GM18526 (cell line): ENCODE data around the gene SYP.

ENCODE experiments used
- POLR2A ChIP-seq: IDR thresholded peaks from 3 replicates; pipeline ENCODE4 v1.6.1; 2011; ENCODE audit not compliant: insufficient read length; ENCODE audit errors: extremely low read depth

SYP gene

GRCh38 chrX:49204709-49205108, 4.7 kb upstream of the SYP start:
- no peak for TF ChIP-seq POLR2A

DNA sequence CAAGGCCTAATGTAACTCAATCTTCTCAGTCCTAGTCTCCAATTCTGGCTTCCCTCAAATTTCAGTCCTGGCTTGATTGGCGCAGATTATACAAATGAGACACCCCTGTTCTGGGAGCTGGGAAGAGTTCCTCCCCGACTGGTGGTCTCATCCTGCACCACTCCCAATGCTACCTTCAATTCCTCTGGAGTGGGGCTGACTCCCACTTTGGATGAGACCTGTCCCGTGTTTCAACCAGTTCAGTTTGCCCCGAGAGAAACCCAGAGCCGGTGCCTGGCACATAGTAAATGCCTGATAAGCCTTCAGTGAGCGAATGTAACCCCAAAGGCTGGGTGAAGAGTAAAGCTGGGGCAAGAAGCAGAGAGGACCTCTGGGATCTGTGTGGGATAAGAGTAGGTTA, 4.0 kb upstream of the SYP start:
- TF ChIP-seq POLR2A, result no peak

DNA sequence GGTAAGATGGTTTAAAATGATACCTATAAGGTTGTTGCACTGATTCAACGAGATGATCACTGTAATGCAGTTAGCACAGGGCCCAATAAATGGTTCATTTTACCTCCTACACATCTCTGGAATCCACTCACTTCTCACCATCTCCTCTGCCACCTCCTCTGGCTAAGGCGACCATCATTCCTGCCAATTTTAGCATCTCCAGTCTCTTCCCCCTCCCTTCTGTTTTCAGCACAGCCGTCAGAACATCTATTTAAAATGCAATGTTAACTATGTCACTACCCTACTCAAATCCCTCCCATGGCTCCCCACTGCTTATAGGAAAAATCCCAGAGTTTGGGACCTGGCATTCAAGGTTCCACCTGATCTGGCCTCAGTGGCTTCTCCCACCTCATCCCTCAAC, 3.5 kb upstream of the SYP start:
- TF ChIP-seq POLR2A, result no peak

DNA sequence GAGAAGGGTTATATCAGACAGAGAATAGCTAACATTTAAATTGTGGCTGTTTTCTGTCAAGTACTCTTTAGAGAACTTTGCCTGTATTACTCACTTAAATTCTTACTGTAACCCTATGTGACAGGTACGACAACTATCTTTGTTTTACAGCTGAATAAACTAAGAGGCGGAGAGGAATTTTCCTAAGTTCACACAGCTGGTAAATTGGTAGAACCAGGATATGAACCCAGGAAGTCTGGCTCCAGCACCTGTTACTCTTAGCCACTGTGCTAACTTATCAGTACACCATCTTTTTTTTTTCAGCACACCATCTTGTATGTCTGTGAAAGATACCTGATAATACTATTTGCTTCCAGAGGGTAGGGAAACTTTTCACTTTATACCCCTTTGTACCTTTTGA, 2.0 kb upstream of the SYP start:
- no peak for TF ChIP-seq POLR2A

DNA sequence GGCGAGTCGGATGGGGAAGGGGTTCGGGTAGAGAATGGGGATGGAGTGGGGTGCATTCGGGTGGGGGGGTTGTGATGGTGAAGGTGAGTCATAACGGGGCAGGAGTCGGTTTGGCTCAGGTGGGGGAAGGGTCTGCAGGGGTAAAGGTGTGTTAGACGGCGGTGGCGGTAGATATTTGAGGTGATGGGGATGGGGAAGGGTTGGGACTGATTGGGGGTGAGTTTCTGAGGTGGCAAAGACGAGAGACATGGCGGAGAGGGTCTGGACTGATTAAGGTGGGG, 738 bp downstream of the SYP start:
- no peak for TF ChIP-seq POLR2A

DNA sequence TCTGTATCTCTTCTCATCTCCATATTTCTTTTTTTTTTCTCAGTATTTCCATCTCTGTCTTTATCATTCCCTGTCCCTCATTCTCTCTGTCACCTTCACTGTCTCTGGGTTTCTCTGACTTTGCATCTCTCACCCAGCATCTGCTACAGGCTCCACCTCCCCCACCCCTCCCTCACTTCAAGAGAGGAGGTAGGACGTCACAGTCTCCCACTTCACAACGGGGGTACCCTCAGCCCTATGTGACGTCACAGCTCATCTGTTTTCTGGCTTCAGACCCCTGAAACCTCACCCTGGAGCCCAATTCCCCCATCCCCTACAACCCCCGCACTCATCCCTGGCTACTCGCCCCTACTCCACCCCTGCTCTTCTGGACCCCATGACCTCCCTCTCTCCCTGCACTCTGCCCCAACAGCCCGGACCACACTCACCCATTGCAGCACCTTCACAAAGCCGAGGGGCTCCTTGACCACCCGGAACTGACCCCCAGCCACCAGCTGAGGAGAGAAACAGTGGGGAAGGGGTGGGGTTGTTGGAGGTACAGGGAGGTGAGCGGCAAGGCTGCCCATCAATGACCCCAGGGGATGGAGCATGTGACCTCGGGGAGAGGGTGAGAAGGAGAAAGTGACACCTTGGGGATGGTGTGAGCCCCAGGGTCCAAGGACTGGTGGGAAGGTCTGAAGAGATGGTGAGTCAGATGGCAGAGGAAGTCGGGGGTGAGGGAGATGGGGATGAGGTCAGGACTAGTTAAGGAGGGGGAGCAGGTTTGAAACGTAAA, 1.3 kb downstream of the SYP start:
- TF ChIP-seq POLR2A, result no peak

GRCh38 chrX:49197543-49198087, 2.4 kb downstream of the SYP start:
- TF ChIP-seq POLR2A, result no peak

DNA sequence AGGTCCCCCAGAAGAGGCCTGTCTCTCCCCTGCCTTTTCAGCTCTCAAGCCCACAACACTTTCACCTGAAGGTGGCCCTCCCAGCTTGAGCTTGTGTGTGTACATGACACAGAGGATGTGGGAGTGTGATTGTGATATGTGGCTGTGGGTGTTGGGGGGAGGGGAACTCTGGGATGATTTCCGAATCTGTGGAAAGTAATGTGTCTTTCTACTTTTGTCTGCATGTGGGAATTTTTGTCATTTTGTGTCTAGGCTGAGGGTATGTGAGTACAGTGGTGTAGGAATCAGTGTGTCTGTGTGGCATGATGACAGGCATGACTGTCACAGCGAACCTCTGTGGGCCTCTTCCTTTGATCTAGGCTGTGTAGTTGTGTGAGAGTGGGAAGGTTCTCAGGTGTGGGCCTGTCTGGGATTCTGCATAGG, 6.4 kb downstream of the SYP start:
- TF ChIP-seq POLR2A, result no peak

GRCh38 chrX:49192722-49193328, 7.2 kb downstream of the SYP start:
- no peak for TF ChIP-seq POLR2A

GRCh38 chrX:49191574-49192011, 8.4 kb downstream of the SYP start:
- TF ChIP-seq POLR2A, result no peak

DNA sequence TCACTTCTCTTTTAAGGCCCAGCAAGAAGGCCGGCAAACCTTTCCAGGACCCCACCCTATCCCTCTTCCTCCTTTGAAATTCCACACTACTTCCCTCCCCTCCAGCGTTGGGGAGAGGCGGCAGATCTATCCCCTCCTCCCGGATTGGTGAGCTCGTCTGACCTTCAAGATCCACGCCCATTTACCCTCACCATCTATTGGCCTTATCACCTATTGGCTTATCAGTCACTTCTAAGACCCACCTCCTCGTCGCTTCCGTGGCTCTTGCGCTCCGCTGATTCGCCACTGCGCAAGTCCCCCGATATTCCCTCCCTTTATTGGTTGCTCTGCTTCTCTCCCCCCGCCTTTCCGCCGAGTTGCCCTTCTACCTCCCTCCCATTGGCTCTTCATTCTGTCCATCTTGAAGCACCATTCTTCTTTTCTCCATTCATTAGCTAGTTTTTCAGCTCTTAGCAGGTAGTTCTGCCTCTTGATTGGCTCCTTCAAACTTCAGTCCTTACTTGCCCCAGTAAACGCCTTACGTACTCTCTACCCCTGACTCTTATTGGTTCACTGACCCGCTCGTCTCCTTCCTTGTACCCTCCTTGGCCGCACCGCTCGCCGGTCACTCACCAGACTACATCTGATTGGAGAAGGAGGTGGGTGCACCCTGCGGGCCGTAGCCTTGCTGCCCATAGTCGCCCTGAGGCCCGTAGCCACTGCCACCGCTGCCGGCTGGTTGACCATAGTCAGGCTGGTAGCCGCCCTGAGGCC, 9.0 kb downstream of the SYP start:
- peak; percentile 87 for TF ChIP-seq POLR2A

DNA sequence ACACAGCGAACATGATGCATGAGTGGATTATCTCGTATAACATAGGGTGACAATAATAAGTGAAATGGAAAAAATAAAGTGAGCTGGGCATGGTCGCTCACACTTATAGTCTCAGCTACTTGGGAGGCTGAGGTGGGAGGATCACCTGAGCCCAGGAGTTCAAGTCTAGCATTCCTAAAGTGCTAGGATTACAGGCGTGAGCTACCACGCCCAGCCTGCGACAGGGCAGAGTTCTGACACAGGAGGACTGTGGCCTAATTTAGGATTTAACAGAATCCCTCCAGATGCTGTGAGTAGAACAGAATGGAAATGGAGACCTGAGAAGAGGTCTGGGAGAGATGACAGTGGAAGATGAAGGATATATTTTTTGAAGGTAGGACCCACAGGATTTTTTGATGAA, 10.4 kb downstream of the SYP start:
- no peak for TF ChIP-seq POLR2A

DNA sequence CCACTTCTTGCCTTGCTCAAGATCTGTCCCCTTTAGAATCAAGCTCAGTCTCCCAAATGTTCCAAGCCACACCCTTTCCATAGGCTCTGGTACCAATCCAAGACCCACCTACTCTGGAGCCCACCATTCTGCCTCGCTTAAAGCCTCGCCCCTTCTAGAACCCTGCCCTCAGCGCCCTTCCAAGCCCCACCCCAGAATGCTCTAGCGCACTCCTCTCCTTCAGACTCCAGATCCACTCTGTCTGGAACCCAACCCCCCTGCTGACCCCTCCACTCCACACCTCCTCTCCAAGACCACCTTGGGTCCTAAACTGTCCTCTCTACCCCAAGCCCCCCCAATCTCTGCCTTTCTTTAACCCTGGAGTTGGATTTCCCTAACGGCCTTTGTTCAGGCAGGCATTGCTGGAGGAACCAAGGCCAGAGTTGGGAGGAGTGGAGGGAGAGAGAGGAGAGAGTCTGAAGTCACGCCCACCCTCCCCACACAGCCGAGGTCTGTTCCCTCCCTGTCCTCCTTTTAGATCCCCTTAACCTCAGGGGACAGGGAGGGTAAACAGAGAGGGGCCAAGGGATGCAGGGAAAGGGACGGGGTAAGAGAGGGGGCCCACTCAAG, 11.4 kb downstream of the SYP start:
- TF ChIP-seq POLR2A, result no peak

DNA sequence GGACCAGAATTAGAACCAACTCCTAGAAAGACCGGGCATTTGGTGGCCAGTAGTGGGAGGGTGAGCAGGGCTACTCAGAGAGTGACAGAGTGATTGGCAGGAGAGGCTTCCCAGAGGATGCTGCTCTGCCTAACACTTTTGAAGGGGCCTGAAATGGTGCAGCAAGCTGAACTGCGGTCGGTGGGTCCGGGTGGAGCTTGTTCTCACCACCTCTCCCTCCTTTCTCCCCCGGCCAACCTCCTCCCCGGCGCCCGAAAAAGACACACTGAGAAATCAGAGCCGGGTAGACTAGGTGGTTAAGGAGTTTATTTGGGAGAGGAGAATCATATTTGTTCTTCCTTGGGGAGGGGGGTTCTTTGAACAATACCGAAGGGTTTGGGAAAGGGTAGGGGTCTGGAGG, 12.5 kb downstream of the SYP start:
- TF ChIP-seq POLR2A, result no peak

GRCh38 chrX:49187028-49187394, 13.0 kb downstream of the SYP start:
- no peak for TF ChIP-seq POLR2A
